ENCODE results near the gene TNFSF13. TPM values are rescaled to one million over a fixed set of nuclear protein-coding genes. Genes with fewer than 3 reads are reported as not detected.

Gene TNFSF13
- total RNA-seq, 1 donor from 2014 or later = 3.7 TPM

GRCh38 chr17:7582396-7583252 lies 24.1 kb downstream of the TNFSF13 start:
- H3K36me3 ChIP-seq (ENCODE audit: control insufficient read depth, insufficient read depth, low read length) = peaks cover 22% of the 10 kb centered on the region
- no peaks in the 10 kb centered on the region for H3K27me3 ChIP-seq (ENCODE audit: control insufficient read depth, insufficient read depth, low read length)
- no peak for DNase-seq (ENCODE audit: low read depth)
- peak overlapping the region; percentile 57 for H3K4me3 ChIP-seq (ENCODE audit: low read depth, low read length)
- FAIRE-seq = no peak
- TF ChIP-seq CTCF (IDR thresholded peaks at IDR 0.05; ENCODE audit: insufficient read depth, low read length, severe bottlenecking) = no peak

- no peaks in the 10 kb centered on the region for H3K27me3 ChIP-seq (ENCODE audit: control insufficient read depth, insufficient read depth, low read length)
- peak; percentile 0 for TF ChIP-seq CTCF (IDR thresholded peaks at IDR 0.05; ENCODE audit: insufficient read depth, low read length, severe bottlenecking)
- peak within 1 kb of the TSS; percentile 57 for H3K4me3 ChIP-seq (ENCODE audit: low read depth, low read length)
- H3K36me3 ChIP-seq (ENCODE audit: control insufficient read depth, insufficient read depth, low read length) = peaks cover 17% of the 10 kb centered on the region
- FAIRE-seq (no peak), DNase-seq (ENCODE audit: low read depth) (peak; percentile 94)
Measured at GRCh38 chr17:7583253-7584109, 24.9 kb downstream of the TNFSF13 start, which contains the start of gene MPDU1. Gene MPDU1, plus strand, starts transcription at chr17:7583852. Its CDS starts 11 bp downstream, at chr17:7583863.

GRCh38 chr17:7586673-7587419 lies 28.3 kb downstream of the TNFSF13 start:
- H3K4me3 ChIP-seq (ENCODE audit: low read depth, low read length) = no peak overlapping the region
- peaks cover 18% of the 10 kb centered on the region for H3K36me3 ChIP-seq (ENCODE audit: control insufficient read depth, insufficient read depth, low read length)
- peak; percentile 82 for TF ChIP-seq CTCF (IDR thresholded peaks at IDR 0.05; ENCODE audit: insufficient read depth, low read length, severe bottlenecking)
- DNase-seq (ENCODE audit: low read depth) = peak; percentile 52
- no peaks in the 10 kb centered on the region for H3K27me3 ChIP-seq (ENCODE audit: control insufficient read depth, insufficient read depth, low read length)
- peak; percentile 40 for FAIRE-seq

- FAIRE-seq (peak; percentile 55), DNase-seq (ENCODE audit: low read depth) (peak; percentile 75)
- Histone ChIP-seq H3K4me3 (ENCODE audit: low read depth, low read length) (peak overlapping the region; percentile 78), H3K27me3 (ENCODE audit: control insufficient read depth, insufficient read depth, low read length) (no peaks in the 10 kb centered on the region), H3K36me3 (ENCODE audit: control insufficient read depth, insufficient read depth, low read length) (peaks cover 17% of the 10 kb centered on the region)
- TF ChIP-seq CTCF (IDR thresholded peaks at IDR 0.05; ENCODE audit: insufficient read depth, low read length, severe bottlenecking) = peak; percentile 5
Measured at GRCh38 chr17:7587420-7588151, 29.0 kb downstream of the TNFSF13 start.

Data from bronchial epithelial cell (primary cell).